ENCODE measurements around the gene ABHD17C.

GRCh38 chr15:80662129-80662528 lies 33.0 kb upstream of the ABHD17C start:
- TF ChIP-seq CTCF (IDR thresholded peaks at IDR 0.05) (no peak), POLR2A (IDR thresholded peaks at IDR 0.05) (no peak)
